Osteoblast (primary cell): Measurements from ENCODE around the gene FHIT. TPM values are rescaled to one million over a fixed set of nuclear protein-coding genes. Genes with fewer than 3 reads are reported as not detected.

Experiments used
- DNase-seq: peaks from one replicate; pipeline ENCODE4 v3.0.0; 2011; ENCODE audit warnings: low spot score, mixed read lengths; ENCODE audit not compliant: insufficient read length; ENCODE audit errors: missing footprints
- H2AFZ ChIP-seq: 2 replicates; pipeline ENCODE4 v1.6.0; 2011; ENCODE audit warnings: mild to moderate bottlenecking, low read length
- H3K27ac ChIP-seq: 2 replicates; pipeline ENCODE4 v1.5.1; 2011; ENCODE audit warnings: mild to moderate bottlenecking, low read depth, low read length, moderate library complexity
- H3K27me3 ChIP-seq: 2 replicates; pipeline ENCODE4 v1.6.0; 2012; ENCODE audit warnings: mild to moderate bottlenecking, control low read depth, inconsistent platforms, low read length, moderate library complexity; ENCODE audit not compliant: insufficient read depth
- H3K36me3 ChIP-seq: 2 replicates; pipeline ENCODE4 v1.5.1; 2011; ENCODE audit warnings: mild to moderate bottlenecking, low read length, control low read depth, moderate library complexity; ENCODE audit not compliant: insufficient read depth
- H3K4me1 ChIP-seq: 2 replicates; pipeline ENCODE4 v1.5.1; 2011; ENCODE audit warnings: mild to moderate bottlenecking, low read length, control low read depth, moderate library complexity; ENCODE audit not compliant: insufficient read depth
- H3K4me2 ChIP-seq: 2 replicates; pipeline ENCODE4 v1.6.0; 2011; ENCODE audit warnings: mild to moderate bottlenecking, low read length; ENCODE audit not compliant: insufficient read depth
- H3K4me3 ChIP-seq: fragments of 200-600 bp; sonication (generic); 3 replicates; pipeline ENCODE4 v1.5.1; 2012; ENCODE audit warnings: mild to moderate bottlenecking, low read length, inconsistent platforms; ENCODE audit not compliant: insufficient read depth
- H3K79me2 ChIP-seq: 2 replicates; pipeline ENCODE4 v1.6.0; 2012; ENCODE audit warnings: mild to moderate bottlenecking, low read length, control low read depth, inconsistent platforms; ENCODE audit not compliant: insufficient read depth
- H3K9me3 ChIP-seq: 2 replicates; pipeline ENCODE4 v1.5.1; 2011; ENCODE audit warnings: low read depth, low read length, control low read depth
- H4K20me1 ChIP-seq: 2 replicates; pipeline ENCODE4 v1.6.0; 2012; ENCODE audit warnings: mild to moderate bottlenecking, low read length, control low read depth; ENCODE audit not compliant: insufficient read depth
- CTCF ChIP-seq: IDR thresholded peaks from 2 replicates; pipeline ENCODE4 v1.5.1; 2011; ENCODE audit warnings: mild to moderate bottlenecking, low read depth, low read length, moderate library complexity; ENCODE audit errors: extremely low read depth
- total RNA-seq: library from RNA; depleted of rRNA; stranded (reverse); fragments of >200 nt; gene quantifications from 2 replicates; pipeline ENCODE4 v1.2.3, GENCODE V29; 2012

Gene FHIT
- total RNA-seq, 1 donor = 3.3 TPM

- no peak for TF ChIP-seq CTCF
- no peaks in the 10 kb centered on the region for H3K79me2 ChIP-seq
Measured at GRCh38 chr3:59925946-59926345, 1325.3 kb downstream of the FHIT start.

GRCh38 chr3:59922192-59922591 lies 1329.1 kb downstream of the FHIT start:
- no peaks in the 10 kb centered on the region for H3K9me3 ChIP-seq
- H3K79me2 ChIP-seq = no peaks in the 10 kb centered on the region
- no peak overlapping the region for H3K4me3 ChIP-seq
- no peak overlapping the region for H3K4me2 ChIP-seq
- peak; percentile 49 for DNase-seq
- H3K27me3 ChIP-seq = no peaks in the 10 kb centered on the region
- H4K20me1 ChIP-seq = no peaks in the 10 kb centered on the region
- H3K4me1 ChIP-seq = no peaks in the 10 kb centered on the region
- no peak overlapping the region for H2AFZ ChIP-seq
- no peak overlapping the region for H3K27ac ChIP-seq
- no peak for TF ChIP-seq CTCF
- H3K36me3 ChIP-seq = no peaks in the 10 kb centered on the region

More at GRCh38 chr3:59925946-59926345, 1325.3 kb downstream of the FHIT start:
- Histone ChIP-seq H3K27me3 (no peaks in the 10 kb centered on the region), H3K4me2 (no peak overlapping the region), H3K27ac (no peak overlapping the region), H4K20me1 (no peaks in the 10 kb centered on the region), H3K4me3 (no peak overlapping the region), H3K4me1 (no peaks in the 10 kb centered on the region), H2AFZ (no peak overlapping the region), H3K36me3 (no peaks in the 10 kb centered on the region), H3K9me3 (no peaks in the 10 kb centered on the region)
- no peak for DNase-seq

- Histone ChIP-seq H3K4me2 (no peak overlapping the region), H3K79me2 (no peaks in the 10 kb centered on the region), H3K4me3 (no peak overlapping the region), H3K4me1 (no peaks in the 10 kb centered on the region), H3K36me3 (no peaks in the 10 kb centered on the region), H3K27me3 (no peaks in the 10 kb centered on the region), H3K27ac (no peak overlapping the region), H3K9me3 (no peaks in the 10 kb centered on the region), H2AFZ (no peak overlapping the region), H4K20me1 (no peaks in the 10 kb centered on the region)
- TF ChIP-seq CTCF = no peak
- DNase-seq = no peak
Measured at GRCh38 chr3:59920822-59921221, 1330.4 kb downstream of the FHIT start.

GRCh38 chr3:59919586-59919985 lies 1331.7 kb downstream of the FHIT start:
- TF ChIP-seq CTCF = no peak
- no peaks in the 10 kb centered on the region for H3K4me1 ChIP-seq
- no peak for DNase-seq

More at GRCh38 chr3:59919586-59919985, 1331.7 kb downstream of the FHIT start:
- Histone ChIP-seq H3K79me2 (no peaks in the 10 kb centered on the region), H4K20me1 (no peaks in the 10 kb centered on the region), H3K36me3 (no peaks in the 10 kb centered on the region), H3K4me2 (no peak overlapping the region), H3K4me3 (no peak overlapping the region), H2AFZ (no peak overlapping the region), H3K27me3 (no peaks in the 10 kb centered on the region), H3K9me3 (no peaks in the 10 kb centered on the region), H3K27ac (no peak overlapping the region)
